GM19463 (cell line): ENCODE results near the gene GALNT10.

Source experiments
- ATAC-seq: cut with Tn5 transposase; IDR thresholded peaks from one replicate; pipeline ENCODE4 v1.9.1; 2021; ENCODE audit warnings: mild to moderate bottlenecking, moderate library complexity; ENCODE audit not compliant: unreplicated experiment

The GALNT10 gene

DNA sequence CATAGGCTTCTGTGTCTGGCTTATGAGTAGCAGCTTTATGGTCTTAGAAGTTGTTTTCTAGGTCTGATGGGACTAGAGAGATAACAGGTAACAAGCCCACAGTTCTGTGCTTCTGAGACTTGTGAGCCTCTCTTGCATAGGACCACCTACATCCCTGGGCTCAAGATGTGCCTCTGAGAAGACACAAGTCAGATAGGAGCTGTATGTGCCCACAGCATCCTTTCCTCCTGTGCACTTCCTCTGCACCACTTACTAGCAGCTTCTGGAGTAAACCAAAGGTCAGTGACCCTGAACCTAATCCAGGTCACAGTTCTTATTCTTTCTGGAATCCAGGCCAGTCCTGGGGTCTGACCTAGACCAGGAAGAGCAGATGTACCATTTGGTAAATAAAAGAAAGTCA lies 40.0 kb downstream of the GALNT10 start:
- ATAC-seq: no peak

DNA sequence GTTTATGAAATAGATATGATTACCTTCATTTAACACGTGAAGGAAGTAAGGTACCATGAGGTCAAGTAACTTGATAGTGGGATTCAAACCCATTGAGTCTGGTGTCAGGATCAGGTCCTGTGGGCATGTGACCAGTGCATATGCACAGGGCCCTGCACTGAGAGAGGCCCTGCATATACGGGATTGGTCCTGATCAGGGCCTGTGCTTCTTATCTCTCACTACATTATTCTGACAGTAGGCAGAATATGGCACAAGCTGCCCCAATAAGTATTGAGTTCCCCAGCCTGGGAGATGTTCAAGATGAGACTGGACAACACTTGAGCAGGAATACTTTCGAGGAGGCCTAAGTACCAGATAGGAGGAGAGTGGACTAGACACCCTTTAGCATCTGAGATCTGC lies 44.0 kb downstream of the GALNT10 start:
- ATAC-seq: no peak

DNA sequence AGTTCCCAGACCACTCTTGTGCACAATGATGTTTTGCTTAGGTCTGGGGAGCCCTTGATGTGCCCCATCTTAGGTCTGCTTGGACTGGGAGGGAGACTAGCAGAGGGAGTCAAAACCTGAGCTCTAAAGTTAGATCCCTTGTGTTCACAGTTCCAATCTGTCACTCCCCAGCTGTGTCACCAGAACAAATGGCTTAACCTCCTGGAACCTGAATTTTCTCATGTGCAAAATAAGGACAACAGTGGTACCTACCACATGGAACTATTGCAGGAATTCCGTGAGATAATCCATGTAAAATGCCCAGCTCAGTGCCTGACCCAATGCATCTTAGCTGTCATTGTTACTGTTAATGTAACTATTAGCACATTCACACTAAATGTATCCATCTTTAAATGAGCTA lies 45.5 kb downstream of the GALNT10 start:
- ATAC-seq: no peak

DNA sequence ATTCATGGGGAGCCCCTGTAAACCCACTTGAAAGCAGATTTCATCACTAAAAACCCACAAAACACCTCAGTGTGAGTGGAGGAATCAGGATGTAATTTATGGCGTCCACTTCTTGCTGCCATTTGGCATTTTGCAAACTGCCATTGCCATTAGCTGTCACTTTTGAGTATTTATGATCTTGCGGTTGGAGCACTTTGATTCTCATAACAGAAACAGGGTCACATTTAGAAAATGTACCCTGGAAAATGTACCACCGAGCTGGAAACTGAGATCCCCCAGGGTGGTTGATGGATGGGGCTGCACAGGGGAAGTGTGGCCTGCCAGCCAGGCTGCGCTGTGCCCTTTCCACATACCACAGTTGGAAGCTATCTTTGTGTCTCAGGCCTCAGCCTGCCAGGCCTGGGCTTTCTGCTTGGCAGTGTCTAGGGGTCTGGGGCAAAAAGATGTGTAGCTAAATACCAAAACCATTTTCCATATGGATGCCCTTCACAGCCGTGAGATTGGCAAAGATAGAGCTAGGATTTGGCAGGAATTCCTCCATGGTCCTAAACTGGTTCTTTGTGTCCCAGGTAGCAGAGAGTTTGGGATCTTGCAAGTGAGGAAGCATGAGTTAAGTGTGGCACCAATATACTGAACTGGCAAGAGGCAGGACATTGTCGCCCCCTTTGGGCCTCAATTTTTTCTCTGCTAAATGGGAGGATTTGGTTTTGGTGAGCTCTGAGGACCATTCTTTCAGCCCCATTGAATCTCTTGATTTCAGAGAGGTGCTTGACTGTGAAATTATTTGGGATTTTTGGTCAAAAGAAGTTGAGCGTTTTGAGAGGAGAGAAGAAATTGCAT lies 46.2 kb downstream of the GALNT10 start:
- ATAC-seq: no peak

DNA sequence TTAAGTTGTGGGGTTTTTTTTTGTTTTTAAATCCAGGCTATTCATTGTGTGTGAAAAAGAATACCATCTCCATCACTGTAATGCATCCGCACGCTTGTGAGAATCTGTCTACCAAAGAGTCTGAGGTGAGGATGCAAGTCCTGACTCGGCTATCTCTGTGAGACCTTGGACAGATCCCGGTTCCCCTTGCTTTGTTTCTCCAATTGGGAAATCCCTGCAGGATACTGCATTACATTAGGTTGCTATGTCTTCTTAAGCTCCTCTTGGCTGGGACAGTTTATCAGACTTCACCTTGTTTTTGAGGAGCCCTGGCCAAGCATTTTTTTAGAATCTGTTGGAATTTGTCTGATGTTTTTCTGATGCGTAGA lies 46.8 kb downstream of the GALNT10 start:
- ATAC-seq: no peak

DNA sequence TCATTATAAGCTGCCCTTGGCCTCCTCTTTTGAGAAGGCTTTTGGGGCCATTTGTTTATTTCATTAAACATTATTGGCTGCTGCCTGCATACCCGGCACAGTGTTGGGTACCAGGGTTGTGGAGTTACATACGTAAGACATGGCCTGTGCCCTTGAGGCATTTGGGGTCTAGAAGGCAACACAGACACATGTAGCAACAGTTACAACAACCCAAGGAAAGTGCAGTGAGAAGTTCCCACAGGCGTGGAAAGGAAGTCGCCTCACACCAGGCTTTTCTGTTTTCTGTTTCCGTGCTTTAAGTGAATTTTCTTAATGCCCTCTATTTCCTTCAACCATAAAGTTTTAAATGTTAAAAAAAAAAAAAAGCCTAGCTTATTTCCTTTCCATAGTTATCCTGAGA lies 47.4 kb downstream of the GALNT10 start:
- ATAC-seq: no peak

DNA sequence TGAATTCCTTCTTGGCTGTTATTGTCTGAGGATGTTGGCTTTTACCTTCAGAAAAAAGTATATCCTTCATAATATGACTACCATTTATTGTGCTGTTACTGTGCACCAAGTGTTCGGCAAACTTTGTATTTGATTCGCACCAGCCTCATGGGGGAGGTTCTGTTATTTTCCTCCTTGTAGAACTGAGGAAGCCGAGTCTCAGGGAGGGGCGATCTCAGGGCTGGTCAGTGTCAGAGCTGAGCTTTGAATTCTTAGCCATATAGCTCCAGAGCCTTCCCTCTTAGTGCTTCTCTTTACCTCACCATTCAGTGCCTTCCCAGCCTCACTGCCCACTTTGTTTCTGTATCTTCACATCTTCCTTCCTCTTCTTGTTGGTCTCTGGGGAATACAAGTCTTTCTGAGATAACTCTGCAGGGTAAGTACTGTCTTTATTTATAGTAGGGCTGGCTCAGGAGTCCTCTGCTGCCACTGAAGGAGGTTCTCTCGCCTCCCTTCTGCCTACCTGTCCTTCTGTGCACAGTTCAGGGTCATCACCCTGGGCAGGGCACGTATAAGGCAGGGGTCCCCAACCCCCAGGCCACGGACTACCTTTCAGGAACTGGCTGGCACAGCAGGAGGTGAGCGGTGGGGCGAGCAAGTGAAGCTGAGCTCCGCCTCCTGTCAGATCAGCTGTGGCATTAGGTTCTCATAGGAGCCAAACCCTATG lies 48.4 kb downstream of the GALNT10 start:
- peak; percentile 44 for ATAC-seq

DNA sequence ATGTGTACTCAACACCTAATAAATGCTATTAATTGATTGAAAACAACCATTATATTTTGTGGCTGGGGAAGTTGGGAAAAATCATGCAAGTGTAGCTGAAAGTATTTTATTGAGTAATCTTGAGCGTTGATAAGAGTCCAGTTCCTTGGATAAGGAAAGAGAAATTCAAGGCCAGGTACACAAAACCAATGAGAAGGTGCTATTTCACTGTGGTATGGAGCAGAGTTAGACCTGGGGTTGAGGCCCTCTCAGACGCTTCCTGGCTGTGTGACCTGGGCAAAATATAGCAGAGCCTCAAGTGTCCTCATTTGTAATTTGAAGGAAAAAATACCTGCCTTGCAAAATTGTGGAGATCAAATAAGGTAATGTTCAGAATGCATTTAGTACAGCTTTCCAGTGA lies 50.1 kb downstream of the GALNT10 start:
- ATAC-seq: no peak

DNA sequence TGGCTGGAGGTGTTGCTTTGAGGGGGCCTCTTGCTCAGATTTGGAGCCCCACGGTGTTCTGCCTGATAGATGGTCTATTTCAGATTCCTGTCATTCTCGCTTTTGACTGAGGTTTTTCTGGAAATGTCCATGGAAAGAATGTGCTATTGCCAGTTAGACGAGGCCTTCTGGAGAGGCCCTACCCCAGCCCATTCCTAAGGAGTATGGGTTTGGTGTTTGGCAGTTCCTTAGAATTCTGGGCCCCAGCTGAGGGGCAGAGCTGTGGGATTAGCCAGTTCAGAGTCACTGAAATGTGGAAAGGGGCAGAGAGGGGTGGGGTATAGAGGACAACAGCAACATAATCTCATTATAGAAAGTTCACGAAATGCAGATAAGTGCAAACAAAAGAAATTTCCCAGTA lies 50.5 kb downstream of the GALNT10 start:
- ATAC-seq: no peak

DNA sequence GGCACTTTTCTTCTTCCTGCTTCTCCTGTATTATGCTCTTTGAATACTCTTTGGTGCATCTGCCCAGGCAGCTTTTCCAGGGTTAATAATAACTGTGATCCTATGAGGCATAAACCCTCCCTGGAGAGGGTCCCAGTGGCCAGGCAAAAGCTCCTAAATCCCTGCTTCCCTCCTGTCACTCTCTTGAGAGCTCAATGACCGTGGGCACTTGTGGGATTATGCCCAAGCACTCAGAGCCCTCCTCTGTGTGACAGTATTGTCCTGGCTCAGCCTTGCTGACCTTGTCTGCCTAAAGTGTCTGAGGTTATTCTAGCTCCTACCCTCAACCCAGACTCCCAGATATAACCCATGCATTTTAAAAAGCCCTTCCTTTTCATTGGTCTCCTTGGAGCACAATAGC lies 51.9 kb downstream of the GALNT10 start:
- no peak for ATAC-seq

DNA sequence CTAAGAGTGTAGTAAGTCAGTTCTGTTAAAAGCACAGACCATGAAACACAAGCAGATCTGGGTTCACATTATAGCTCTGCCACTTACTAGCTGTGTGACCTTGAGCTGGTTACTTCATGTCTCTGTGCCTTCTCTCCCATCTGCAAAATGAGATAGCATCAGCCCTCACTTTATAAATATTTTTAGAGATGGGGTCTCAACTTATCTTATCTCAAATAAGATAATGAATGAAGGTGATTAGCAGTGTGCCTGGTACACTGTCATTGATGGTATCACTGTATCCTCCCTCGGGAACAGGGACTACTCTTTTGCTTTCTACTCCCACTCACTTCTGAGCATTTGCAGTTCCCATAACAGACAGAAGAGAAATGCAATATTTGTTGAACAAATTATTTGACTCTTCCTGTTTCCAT lies 52.4 kb downstream of the GALNT10 start:
- ATAC-seq: peak; percentile 68

DNA sequence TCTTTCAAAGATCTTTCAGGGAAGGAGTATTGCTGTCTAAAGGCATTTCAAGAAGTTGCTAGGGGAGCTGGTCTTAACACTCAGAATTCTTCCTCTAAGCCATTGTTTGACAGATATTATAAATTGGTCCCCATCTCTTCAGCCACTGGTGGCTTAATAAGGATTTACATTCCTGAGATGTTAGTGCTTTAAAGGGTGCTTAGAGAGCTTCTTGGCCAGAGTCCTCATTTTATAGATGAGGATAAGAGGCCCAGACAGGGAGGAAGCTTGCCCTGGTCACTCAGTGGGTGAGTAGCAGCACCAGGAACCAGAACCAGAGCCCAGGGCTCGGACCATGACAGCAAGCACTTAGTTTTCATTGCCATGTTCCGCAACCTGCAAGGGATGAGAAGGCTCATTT lies 53.2 kb downstream of the GALNT10 start:
- no peak for ATAC-seq

DNA sequence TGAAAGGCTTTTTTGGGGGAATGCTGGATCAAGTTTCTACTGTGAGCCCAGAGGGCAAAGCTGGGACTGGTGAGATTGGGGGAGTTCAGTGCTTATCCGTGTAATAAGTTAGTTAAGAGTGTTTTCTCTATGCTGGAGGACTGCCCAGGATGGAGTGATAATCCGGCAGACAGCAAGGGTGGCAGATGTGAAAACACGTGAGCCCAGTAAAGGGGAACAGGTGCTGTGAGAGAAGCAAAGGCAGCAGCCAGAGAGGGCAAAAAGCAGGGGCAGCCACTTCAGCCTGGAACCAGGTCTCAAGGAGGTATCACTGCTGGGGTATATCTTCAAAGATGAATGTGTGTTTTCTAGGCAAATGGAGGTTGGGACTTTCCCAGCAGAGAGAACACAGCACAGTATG lies 53.9 kb downstream of the GALNT10 start:
- ATAC-seq: no peak

DNA sequence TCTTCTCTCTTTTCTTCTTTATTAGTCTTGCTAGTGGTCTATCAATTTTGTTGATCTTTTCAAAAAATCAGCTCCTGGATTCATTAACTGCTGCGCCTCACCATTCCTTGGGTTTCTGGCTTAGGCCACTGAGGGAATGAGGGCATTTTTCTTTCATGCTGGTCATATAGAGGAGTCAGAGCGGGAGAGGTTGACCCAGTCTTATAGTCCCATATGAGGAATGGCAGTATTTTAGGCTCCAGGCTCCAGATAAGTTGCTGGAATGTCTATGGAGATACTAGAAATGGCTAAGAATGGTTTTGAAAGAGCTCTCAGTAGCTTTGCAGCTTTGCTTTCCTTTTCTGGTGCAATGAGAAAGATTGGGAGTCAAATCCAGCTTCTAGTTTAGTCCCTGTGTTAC lies 58.2 kb downstream of the GALNT10 start:
- ATAC-seq: no peak

DNA sequence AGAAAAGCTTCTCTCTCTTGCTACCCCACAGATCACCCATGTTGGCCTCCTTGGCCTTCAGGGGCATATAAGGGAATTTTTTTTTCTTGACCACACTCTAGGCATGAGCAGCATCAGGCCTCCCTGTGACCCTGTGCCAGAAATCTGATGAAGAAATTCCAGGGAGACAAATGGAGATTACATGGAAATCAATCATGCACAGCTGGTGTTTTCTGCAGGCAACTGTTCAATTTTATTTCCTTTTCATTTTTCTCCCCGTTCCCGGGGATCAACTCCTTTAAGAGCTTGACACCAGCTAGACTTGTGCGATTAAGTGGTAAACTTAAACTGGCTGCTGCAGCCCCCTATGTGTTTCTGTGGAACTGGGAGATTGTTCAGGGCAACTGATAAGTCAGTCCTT lies 59.3 kb downstream of the GALNT10 start:
- no peak for ATAC-seq

DNA sequence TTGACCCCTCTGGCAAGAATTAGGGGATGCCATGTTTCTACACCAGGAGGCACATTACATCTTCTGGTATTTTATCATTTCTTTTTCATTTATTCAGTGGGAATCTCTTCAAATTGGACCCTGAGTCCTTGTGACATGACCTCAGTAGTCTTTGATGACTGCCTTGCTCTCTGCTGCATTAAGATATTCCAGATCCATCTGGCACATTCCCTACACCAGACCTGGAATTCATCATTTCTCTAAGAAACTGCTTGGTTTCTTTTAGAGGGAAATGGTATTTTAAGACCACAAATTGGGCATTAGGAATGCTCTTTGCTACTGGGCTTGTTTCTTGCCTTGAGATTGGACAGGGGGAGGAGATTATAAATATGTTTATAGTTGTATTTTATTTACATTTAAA lies 61.0 kb downstream of the GALNT10 start:
- no peak for ATAC-seq

DNA sequence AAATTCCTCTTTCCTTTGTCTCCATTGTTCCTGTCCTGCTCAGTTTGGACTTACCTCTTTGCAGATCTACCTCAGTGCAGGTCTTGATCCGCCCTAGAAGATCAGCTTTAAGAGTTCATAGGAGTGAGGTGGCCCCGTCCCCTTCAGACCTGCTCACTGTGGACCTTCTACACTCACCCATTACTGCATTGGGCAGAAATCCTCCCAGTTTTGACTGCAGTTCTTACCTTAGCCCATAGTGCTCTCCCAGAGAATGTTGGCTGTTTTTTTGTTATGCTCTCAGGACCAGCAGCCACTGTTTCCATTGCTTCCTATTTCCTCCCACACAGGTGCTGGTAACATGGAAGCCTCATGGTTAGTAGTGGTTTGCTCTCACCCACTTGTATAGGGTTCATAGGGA lies 63.3 kb downstream of the GALNT10 start:
- no peak for ATAC-seq

DNA sequence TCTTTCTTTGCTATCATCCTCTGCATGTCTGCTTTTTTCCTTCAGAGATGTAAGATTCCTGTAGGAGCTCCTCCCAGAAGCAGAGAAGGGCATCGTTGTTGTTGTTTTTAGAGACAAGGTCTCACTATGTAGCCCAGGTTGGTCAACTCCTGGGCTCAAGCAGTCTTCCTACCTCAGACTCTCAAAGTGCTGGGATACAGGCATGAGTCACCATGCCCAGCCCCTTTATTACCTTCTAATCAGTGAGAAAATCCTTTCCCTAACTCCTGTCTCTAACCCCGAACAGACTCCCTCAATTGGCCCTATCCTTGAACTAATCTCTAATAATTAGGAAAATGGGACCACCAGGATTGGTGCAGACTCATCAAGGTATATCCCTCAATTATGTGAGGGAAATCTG lies 64.4 kb downstream of the GALNT10 start:
- ATAC-seq: no peak

DNA sequence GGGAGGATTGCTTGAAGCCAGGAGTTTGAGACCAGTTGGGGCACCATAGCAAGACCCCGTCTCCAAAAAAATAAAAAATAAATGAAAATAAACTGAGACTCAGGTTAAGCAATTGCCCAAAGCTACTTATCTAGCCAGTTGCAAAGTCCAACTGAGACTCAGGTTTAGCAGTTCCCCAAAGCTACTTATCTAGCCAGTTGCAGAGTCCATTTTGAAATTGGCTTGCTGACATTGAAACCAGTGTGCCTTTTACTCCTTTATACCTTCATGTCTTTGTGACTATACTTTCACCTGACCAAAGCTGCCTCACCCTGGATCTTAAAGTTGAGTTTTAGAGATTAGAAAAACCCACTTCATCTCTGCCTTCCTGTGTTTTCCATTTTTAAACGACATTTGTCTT lies 66.5 kb downstream of the GALNT10 start:
- ATAC-seq: no peak

DNA sequence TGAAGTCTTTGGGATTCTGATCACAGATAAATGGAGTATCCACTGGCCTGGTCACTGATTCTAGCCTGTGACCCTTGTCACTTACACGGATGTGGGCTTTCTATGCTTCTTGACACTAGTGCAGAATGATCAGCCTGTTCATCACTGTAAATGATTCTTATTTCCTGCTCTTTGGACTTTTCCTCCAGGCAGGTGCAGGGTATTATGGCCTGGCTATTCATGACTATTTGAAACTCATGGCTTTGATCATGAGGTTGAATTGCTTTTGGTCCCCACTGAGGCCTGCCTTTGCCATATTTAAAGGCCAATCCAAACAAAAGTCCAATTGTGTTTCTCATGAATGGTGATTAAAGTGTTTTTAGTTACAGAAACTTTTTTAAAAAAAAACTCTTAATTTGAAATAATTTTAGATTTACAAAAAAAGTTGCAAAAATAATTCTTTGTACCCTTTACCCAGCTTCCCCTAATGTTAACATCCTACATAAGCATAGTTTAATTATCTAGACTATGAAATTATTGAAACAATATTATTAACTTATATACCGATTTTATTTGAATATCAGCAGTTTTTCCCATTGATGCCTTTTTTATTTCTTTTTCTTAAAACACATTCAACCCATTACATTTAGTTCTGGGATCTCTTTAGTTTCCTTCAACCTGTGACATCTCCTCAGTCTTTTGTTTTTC lies 68.1 kb downstream of the GALNT10 start:
- no peak for ATAC-seq

DNA sequence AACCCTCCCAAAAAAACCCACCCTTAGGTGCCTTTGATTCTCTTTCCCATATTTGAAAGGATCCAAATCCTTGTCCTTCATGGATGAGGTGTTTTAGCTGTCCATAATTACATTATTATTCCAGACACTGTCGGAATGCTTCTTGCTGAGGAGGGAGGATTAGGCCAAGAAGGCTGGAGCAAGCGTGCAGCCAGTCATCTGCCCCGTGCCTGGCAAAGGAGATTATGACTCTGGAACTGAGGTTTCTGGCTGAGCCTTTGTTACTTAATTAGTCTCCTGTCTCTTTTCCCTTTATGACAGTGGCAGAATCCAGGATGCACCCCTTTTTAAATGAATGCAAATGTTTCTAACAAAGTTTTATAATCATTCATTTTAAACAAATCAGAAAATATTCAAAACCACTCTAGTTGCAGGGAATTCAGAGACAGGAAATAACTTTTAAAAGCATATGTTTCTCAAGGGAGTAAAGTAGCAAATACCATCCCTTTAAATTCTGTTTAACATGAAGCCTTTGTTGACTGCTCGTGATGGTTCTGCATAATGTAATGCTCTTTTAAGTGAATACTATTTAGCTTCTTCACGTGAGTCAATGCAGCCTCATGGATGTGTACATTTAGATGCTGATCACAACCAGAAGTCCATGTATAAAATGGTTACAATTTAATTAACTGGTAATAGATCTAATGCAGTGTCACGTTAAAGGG lies 69.8 kb downstream of the GALNT10 start:
- ATAC-seq: no peak
